ENCODE data around the gene RANBP3.

GRCh38 chr19:5992756-5993155, 14.8 kb upstream of the RANBP3 start:
- TF ChIP-seq CTCF (IDR thresholded peaks at IDR 0.05) (no peak), ZFX (IDR thresholded peaks at IDR 0.05; ENCODE audit: borderline replicate concordance) (no peak)
